HCT116 (cell line): ENCODE data around the gene TSPAN3. TPM values are rescaled to one million over a fixed set of nuclear protein-coding genes. Genes with fewer than 3 reads are reported as not detected.

ENCODE experiments used
- ATAC-seq: fragments of 200-7000 bp; cut with Tn5 transposase; 2 replicates; pipeline ENCODE4 v1.9.1; 2020; ENCODE audit warnings: mild to moderate bottlenecking, moderate library complexity
- BruUV-seq: library from RNA; stranded (reverse); fragments of 400-500 nt; replicated peaks from 2 replicates; lab custom pipeline; 2021; lab: Mats Ljungman, UMichigan
- CTCF ChIA-PET: fragments of 300-600 bp; sonication (Branson Sonifier 250); formaldehyde crosslinking; loops from one replicate; lab custom pipeline; 2021; ENCODE audit warnings: antibody characterized with exemption; lab: Charles Lee
- POLR2A ChIA-PET: fragments of 300-600, 350-600 bp; sonication (Branson Sonifier 250); formaldehyde crosslinking; loops from one replicate; lab custom pipeline; 2021; ENCODE audit warnings: antibody characterized with exemption; lab: Charles Lee
- RAD21 ChIA-PET, 2 experiments: fragments of 300-600 bp; sonication (Branson Sonifier 250); formaldehyde crosslinking; loops; one replicate each; lab custom pipeline; 2023; ENCODE audit warnings: low total read pairs in 2 of 2; ENCODE audit not compliant: uncharacterized antibody in 2 of 2, unreplicated experiment in 2 of 2, low non-redundant PET in 1 of 2; lab: Charles Lee
- DNase-seq: peaks from one replicate; pipeline ENCODE4 v3.0.0-alpha.2; 2010; ENCODE audit warnings: low read depth, low spot score
- H2AFZ ChIP-seq: fragments of 200-600 bp; shearing (Covaris generic), sonication (generic); 2 replicates; pipeline ENCODE4 v1.6.1; 2017; ENCODE audit warnings: low read depth, mixed run types, mixed read lengths, antibody characterized with exemption, low read length; ENCODE audit not compliant: poor library complexity, severe bottlenecking
- H3K27ac ChIP-seq: 2 replicates; pipeline ENCODE4 v1.5.1; 2012; ENCODE audit warnings: low read depth, low read length
- H3K27me3 ChIP-seq: fragments of 200-600 bp; sonication (generic); 2 replicates; pipeline ENCODE4 v1.6.1; 2016; ENCODE audit warnings: mixed run types, low read length, mixed read lengths; ENCODE audit not compliant: insufficient read depth
- H3K36me3 ChIP-seq, 2 experiments: fragments of 200-500 bp in 1 of 2; fragments of 200-600 bp in 1 of 2; sonication (Bioruptor generic) in 1 of 2; sonication (generic) in 1 of 2; 2 replicates each; pipeline versions ENCODE4 v1.5.1 to v1.6.1; 2014 to 2016; ENCODE audit warnings: low read length in 2 of 2, inconsistent platforms in 1 of 2, mixed read lengths in 1 of 2, mixed run types in 1 of 2; ENCODE audit not compliant: insufficient read depth in 2 of 2, control insufficient read depth in 1 of 2
- H3K4me1 ChIP-seq, 2 experiments: fragments of 200-600 bp in 1 of 2; sonication (generic) in 1 of 2; 2 replicates each; pipeline versions ENCODE4 v1.5.1 to v1.6.1; 2012 to 2017; ENCODE audit warnings: low read length in 2 of 2, inconsistent platforms in 1 of 2, mild to moderate bottlenecking in 1 of 2, mixed read lengths in 1 of 2, mixed run types in 1 of 2, moderate library complexity in 1 of 2; ENCODE audit not compliant: insufficient read depth in 2 of 2, control insufficient read depth in 1 of 2
- H3K4me2 ChIP-seq: fragments of 200-600 bp; sonication (generic); 2 replicates; pipeline ENCODE4 v1.6.1; 2017; ENCODE audit warnings: mixed run types, low read length, mixed read lengths
- H3K4me3 ChIP-seq, 2 experiments: fragments of 200-600 bp in 1 of 2; sonication (generic) in 1 of 2; replicated peaks in 1 of 2; 2 replicates each; pipeline ENCODE4 v1.5.1; 2011 to 2016; ENCODE audit warnings: low read length in 2 of 2, control low read depth in 1 of 2, low read depth in 1 of 2, mild to moderate bottlenecking in 1 of 2, mixed read lengths in 1 of 2, mixed run types in 1 of 2
- H3K79me2 ChIP-seq: fragments of 200-600 bp; sonication (generic); 2 replicates; pipeline ENCODE4 v1.6.1; 2017; ENCODE audit warnings: mild to moderate bottlenecking, mixed run types, low read length, moderate library complexity, mixed read lengths; ENCODE audit not compliant: insufficient read depth
- H3K9ac ChIP-seq: fragments of 200-600 bp; sonication (generic); 2 replicates; pipeline ENCODE4 v1.6.1; 2016; ENCODE audit warnings: low read length, mixed read lengths
- H3K9me2 ChIP-seq: fragments of 200-600 bp; sonication (generic), shearing (Covaris generic); 2 replicates; pipeline ENCODE4 v1.6.1; 2017; ENCODE audit warnings: mixed run types, mild to moderate bottlenecking, moderate library complexity; ENCODE audit not compliant: insufficient read depth
- H3K9me3 ChIP-seq, 2 experiments: fragments of 200-500 bp in 1 of 2; fragments of 200-600 bp in 1 of 2; sonication (Bioruptor generic) in 1 of 2; sonication (generic) in 1 of 2; 2 replicates each; pipeline ENCODE4 v1.6.1; 2014 to 2017; ENCODE audit warnings: low read length in 2 of 2, mixed read lengths in 2 of 2, inconsistent platforms in 1 of 2, low read depth in 1 of 2, mild to moderate bottlenecking in 1 of 2, mixed run types in 1 of 2, moderate library complexity in 1 of 2; ENCODE audit not compliant: control insufficient read depth in 1 of 2, insufficient read depth in 1 of 2
- H4K20me1 ChIP-seq: fragments of 200-600 bp; sonication (generic), shearing (Covaris generic); 2 replicates; pipeline ENCODE4 v1.6.1; 2017; ENCODE audit warnings: mixed run types, mild to moderate bottlenecking, moderate library complexity; ENCODE audit not compliant: insufficient read depth
- ATF3 ChIP-seq: IDR thresholded peaks from 2 replicates; pipeline ENCODE4 v1.6.1; 2012
- CBX3 ChIP-seq: IDR thresholded peaks from 2 replicates; pipeline ENCODE4 v1.6.1; 2012; ENCODE audit warnings: low read depth
- EGR1 ChIP-seq: IDR thresholded peaks from 2 replicates; pipeline ENCODE4 v1.6.1; 2012; ENCODE audit warnings: low read depth
- ELF1 ChIP-seq: IDR thresholded peaks from 2 replicates; pipeline ENCODE4 v1.6.1; 2012; ENCODE audit warnings: low read depth, borderline replicate concordance
- EZH2 ChIP-seq: fragments of 200-600 bp; sonication (generic); IDR thresholded peaks from 2 replicates; pipeline ENCODE4 v1.6.1; 2017; ENCODE audit warnings: antibody characterized with exemption, mixed run types
- JUND ChIP-seq: IDR thresholded peaks from 2 replicates; pipeline ENCODE4 v1.6.1; 2012
- MAX ChIP-seq: IDR thresholded peaks from 2 replicates; pipeline ENCODE4 v1.6.1; 2012
- POLR2A ChIP-seq: IDR thresholded peaks from 2 replicates; pipeline ENCODE4 v1.7.0; 2011; ENCODE audit warnings: borderline replicate concordance; ENCODE audit not compliant: insufficient read depth, insufficient read length; ENCODE audit errors: extremely low read depth
- POLR2AphosphoS5 ChIP-seq: IDR thresholded peaks from 2 replicates; pipeline ENCODE4 v1.6.1; 2011; ENCODE audit warnings: mild to moderate bottlenecking, low read depth, low read length, moderate library complexity
- REST ChIP-seq: IDR thresholded peaks from 2 replicates; pipeline ENCODE4 v1.6.1; 2012; ENCODE audit warnings: low read depth
- SIN3A ChIP-seq: IDR thresholded peaks from 2 replicates; pipeline ENCODE4 v1.6.1; 2012; ENCODE audit warnings: low read depth
- SP1 ChIP-seq: IDR thresholded peaks from 2 replicates; pipeline ENCODE4 v1.6.1; 2012; ENCODE audit warnings: low read depth
- ZBTB33 ChIP-seq: IDR thresholded peaks from 2 replicates; pipeline ENCODE4 v1.6.1; 2011; ENCODE audit warnings: mild to moderate bottlenecking, low read length, moderate library complexity; ENCODE audit not compliant: insufficient replicate concordance; ENCODE audit errors: extremely low read depth
- ZFX ChIP-seq: fragments of 450-650 bp; IDR thresholded peaks from 2 replicates; pipeline ENCODE4 v1.6.1; 2017
- ZNF274 ChIP-seq: fragments of 200-500 bp; sonication (Bioruptor generic); IDR thresholded peaks from 2 replicates; pipeline ENCODE4 v1.6.1; 2014; ENCODE audit warnings: mild to moderate bottlenecking, low read depth, low read length, inconsistent platforms
- intact Hi-C: fragments of 100-400 bp; cut with micrococcal nuclease; formaldehyde crosslinking; loops from 2 replicates; pipeline ENCODE4 v1.10.0; 2022
- total RNA-seq: library from RNA; stranded (reverse); gene quantifications from one replicate; pipeline ENCODE4 v1.2.1, GENCODE V29; 2021; ENCODE audit not compliant: unreplicated experiment

Gene TSPAN3
- total RNA-seq, 1 experiment from 2014 or later = 140 TPM

- TF ChIP-seq POLR2AphosphoS5 = no peak
Measured at GRCh38 chr15:77068633-77069032, 2.3 kb downstream of the TSPAN3 start (continued).

- Histone ChIP-seq H3K9me2 (no peaks in the 10 kb centered on the region), H3K4me1 (peaks cover 10 to 28% of the 10 kb centered on the region in 2 experiments; a peak in 3 of 4 replicates), H2AFZ (no peak overlapping the region), H3K79me2 (peaks cover 76% of the 10 kb centered on the region), H3K27ac (no peak overlapping the region), H3K9ac (no peak overlapping the region), H3K27me3 (no peaks in the 10 kb centered on the region), H3K4me2 (no peak overlapping the region), H4K20me1 (no peaks in the 10 kb centered on the region; the same call in 1 of the 2 replicates), H3K4me3 (no peak overlapping the region), H3K9me3 (no peaks in the 10 kb centered on the region), H3K36me3 (no peaks in the 10 kb centered on the region)
- ChIA-PET POLR2A (no interaction called here), CTCF (interaction anchor here (1.3 kb wide), 1 partner anchor 475 kb away, joined by 6 read pairs; no protein-coding TSS in a partner anchor), RAD21 (no interaction called here)
- no peak for TF ChIP-seq REST
- no peak for TF ChIP-seq JUND
- TF ChIP-seq MAX = no peak
- TF ChIP-seq ATF3 = no peak
- TF ChIP-seq SIN3A = no peak
- no peak for TF ChIP-seq EGR1
- TF ChIP-seq EZH2 = no peak
- TF ChIP-seq ZBTB33 = no peak
- TF ChIP-seq ZNF274 = no peak
- no peak for TF ChIP-seq ZFX
- TF ChIP-seq SP1 = no peak
- no peak for TF ChIP-seq CBX3
- no peak for TF ChIP-seq ELF1
- TF ChIP-seq POLR2A = no peak
- no peak for TF ChIP-seq POLR2AphosphoS5
- intact Hi-C loops = no loop called here
- DNase-seq (no peak), ATAC-seq (no peak)
- no TSS peak for BruUV-seq
Measured at GRCh38 chr15:77067691-77068367, 3.1 kb downstream of the TSPAN3 start.
